Smooth muscle cell of the brain vasculature (primary cell): ENCODE measurements around the gene C1QB.
"Not testable (repeated sequence)": the region's sequence is repeated elsewhere in the genome, so short reads cannot be mapped to it uniquely, and the experiment has no call there.

Source experiments
- DNase-seq: peaks from one replicate; pipeline ENCODE4 v3.0.0-alpha.2; 2012; ENCODE audit warnings: low read depth, low spot score

Gene C1QB

GRCh38 chr1:22694172-22694571 is 41.1 kb downstream of the C1QB start:
- DNase-seq, result no peak

GRCh38 chr1:22696610-22697009 is 43.6 kb downstream of the C1QB start:
- no peak for DNase-seq

- DNase-seq, result no peak
Observed at GRCh38 chr1:22697980-22698379, 44.9 kb downstream of the C1QB start.

GRCh38 chr1:22699681-22700520 is 46.9 kb downstream of the C1QB start:
- DNase-seq, result no peak

- no peak for DNase-seq
Observed at GRCh38 chr1:22702296-22703085, 49.5 kb downstream of the C1QB start.

GRCh38 chr1:22704440-22705067 is 51.5 kb downstream of the C1QB start:
- peak; percentile 59 for DNase-seq

- DNase-seq, result no peak
Observed at GRCh38 chr1:22705586-22705985, 52.5 kb downstream of the C1QB start.

GRCh38 chr1:22706100-22706499 is 53.1 kb downstream of the C1QB start:
- not testable (repeated sequence) for DNase-seq

GRCh38 chr1:22708777-22709176 is 55.7 kb downstream of the C1QB start:
- DNase-seq, result no peak

- DNase-seq, result no peak
Observed at GRCh38 chr1:22709227-22709626, 56.2 kb downstream of the C1QB start.

GRCh38 chr1:22709891-22710700 is 57.1 kb downstream of the C1QB start:
- DNase-seq, result no peak

GRCh38 chr1:22710701-22711049 is 57.6 kb downstream of the C1QB start, which contains the start of gene EPHB2:
EPHB2 (plus strand) TSS chr1:22710839; CDS start chr1:22710983, 144 bp downstream.
- DNase-seq, result no peak

- no peak for DNase-seq
Observed at GRCh38 chr1:22711071-22711470, 58.0 kb downstream of the C1QB start.
